HFFc6 (cell line): ENCODE measurements around the gene LTBP2. TPM values are rescaled to one million over a fixed set of nuclear protein-coding genes. Genes with fewer than 3 reads are reported as not detected.

ENCODE experiments used
- DNase-seq: peaks from one replicate; pipeline ENCODE4 v3.0.0-alpha.2; 2018
- H3K27ac Mint-ChIP-seq: 2 replicates; pipeline ENCODE4 v1.8.0; 2020; ENCODE audit warnings: mild to moderate bottlenecking, mixed read lengths
- H3K27me3 Mint-ChIP-seq: 2 replicates; pipeline ENCODE4 v1.8.0; 2021; ENCODE audit warnings: mild to moderate bottlenecking, moderate library complexity, mixed read lengths; ENCODE audit not compliant: insufficient read depth
- H3K36me3 Mint-ChIP-seq: 2 replicates; pipeline ENCODE4 v1.8.0; 2021; ENCODE audit warnings: low read depth, mixed read lengths
- H3K4me1 Mint-ChIP-seq: 2 replicates; pipeline ENCODE4 v1.8.0; 2020; ENCODE audit warnings: low read depth, mixed read lengths
- H3K4me3 Mint-ChIP-seq: 2 replicates; pipeline ENCODE4 v1.8.0; 2020; ENCODE audit warnings: mild to moderate bottlenecking, moderate library complexity, mixed read lengths
- H3K9me3 Mint-ChIP-seq: 2 replicates; pipeline ENCODE4 v1.8.0; 2020; ENCODE audit warnings: mild to moderate bottlenecking, mixed read lengths
- total RNA-seq, 6 experiments: library from RNA; stranded (reverse); fragmentation: NEBNext Ultra II Directional; extraction: Animal tissue kit (Norgen Biotek cat#: 25700); gene quantifications; 2 replicates in 1 of 6; 3 replicates in 5 of 6; pipeline ENCODE4 v1.2.3, GENCODE V29; 2021
- TF ChIP-seq, protein P1 (sequence below): fragments of 200-600 bp; sonication (generic); IDR thresholded peaks from 2 replicates; pipeline ENCODE4 v1.5.0; 2021; ENCODE audit warnings: antibody characterized with exemption, mild to moderate bottlenecking

Gene LTBP2
- total RNA-seq, 6 experiments from 2014 or later = 109 to 165 (median 120) TPM

GRCh38 chr14:74647061-74647677, 35.1 kb upstream of the LTBP2 start:
- Mint-ChIP-seq H3K4me3 (no peak overlapping the region), H3K9me3 (no peaks in the 10 kb centered on the region), H3K4me1 (peaks cover 69% of the 10 kb centered on the region), H3K27ac (peak overlapping the region; percentile 66; the same call in 1 of the 2 replicates), H3K27me3 (peaks cover 2% of the 10 kb centered on the region), H3K36me3 (peaks cover 6% of the 10 kb centered on the region; the same call in 1 of the 2 replicates)
- DNase-seq = no peak
- TF ChIP-seq, protein P1, sequence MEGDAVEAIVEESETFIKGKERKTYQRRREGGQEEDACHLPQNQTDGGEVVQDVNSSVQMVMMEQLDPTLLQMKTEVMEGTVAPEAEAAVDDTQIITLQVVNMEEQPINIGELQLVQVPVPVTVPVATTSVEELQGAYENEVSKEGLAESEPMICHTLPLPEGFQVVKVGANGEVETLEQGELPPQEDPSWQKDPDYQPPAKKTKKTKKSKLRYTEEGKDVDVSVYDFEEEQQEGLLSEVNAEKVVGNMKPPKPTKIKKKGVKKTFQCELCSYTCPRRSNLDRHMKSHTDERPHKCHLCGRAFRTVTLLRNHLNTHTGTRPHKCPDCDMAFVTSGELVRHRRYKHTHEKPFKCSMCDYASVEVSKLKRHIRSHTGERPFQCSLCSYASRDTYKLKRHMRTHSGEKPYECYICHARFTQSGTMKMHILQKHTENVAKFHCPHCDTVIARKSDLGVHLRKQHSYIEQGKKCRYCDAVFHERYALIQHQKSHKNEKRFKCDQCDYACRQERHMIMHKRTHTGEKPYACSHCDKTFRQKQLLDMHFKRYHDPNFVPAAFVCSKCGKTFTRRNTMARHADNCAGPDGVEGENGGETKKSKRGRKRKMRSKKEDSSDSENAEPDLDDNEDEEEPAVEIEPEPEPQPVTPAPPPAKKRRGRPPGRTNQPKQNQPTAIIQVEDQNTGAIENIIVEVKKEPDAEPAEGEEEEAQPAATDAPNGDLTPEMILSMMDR = no peak

- Mint-ChIP-seq H3K4me1 (peaks cover 57% of the 10 kb centered on the region), H3K27ac (peak overlapping the region; percentile 10; the same call in 1 of the 2 replicates), H3K27me3 (peaks cover 2% of the 10 kb centered on the region), H3K36me3 (no peaks in the 10 kb centered on the region), H3K9me3 (no peaks in the 10 kb centered on the region), H3K4me3 (no peak overlapping the region)
- TF ChIP-seq, protein P1 = no peak
- DNase-seq = no peak
Observed at GRCh38 chr14:74645756-74646470, 33.9 kb upstream of the LTBP2 start.

- H3K27me3 Mint-ChIP-seq = peaks cover 5% of the 10 kb centered on the region
- no peaks in the 10 kb centered on the region for H3K9me3 Mint-ChIP-seq
- H3K4me3 Mint-ChIP-seq = no peak overlapping the region
- TF ChIP-seq, protein P1 = no peak
- peaks cover 50% of the 10 kb centered on the region for H3K4me1 Mint-ChIP-seq
- no peaks in the 10 kb centered on the region for H3K36me3 Mint-ChIP-seq
- DNase-seq = no peak
- H3K27ac Mint-ChIP-seq = no peak overlapping the region
Observed at GRCh38 chr14:74645244-74645643, 33.2 kb upstream of the LTBP2 start.

DNA sequence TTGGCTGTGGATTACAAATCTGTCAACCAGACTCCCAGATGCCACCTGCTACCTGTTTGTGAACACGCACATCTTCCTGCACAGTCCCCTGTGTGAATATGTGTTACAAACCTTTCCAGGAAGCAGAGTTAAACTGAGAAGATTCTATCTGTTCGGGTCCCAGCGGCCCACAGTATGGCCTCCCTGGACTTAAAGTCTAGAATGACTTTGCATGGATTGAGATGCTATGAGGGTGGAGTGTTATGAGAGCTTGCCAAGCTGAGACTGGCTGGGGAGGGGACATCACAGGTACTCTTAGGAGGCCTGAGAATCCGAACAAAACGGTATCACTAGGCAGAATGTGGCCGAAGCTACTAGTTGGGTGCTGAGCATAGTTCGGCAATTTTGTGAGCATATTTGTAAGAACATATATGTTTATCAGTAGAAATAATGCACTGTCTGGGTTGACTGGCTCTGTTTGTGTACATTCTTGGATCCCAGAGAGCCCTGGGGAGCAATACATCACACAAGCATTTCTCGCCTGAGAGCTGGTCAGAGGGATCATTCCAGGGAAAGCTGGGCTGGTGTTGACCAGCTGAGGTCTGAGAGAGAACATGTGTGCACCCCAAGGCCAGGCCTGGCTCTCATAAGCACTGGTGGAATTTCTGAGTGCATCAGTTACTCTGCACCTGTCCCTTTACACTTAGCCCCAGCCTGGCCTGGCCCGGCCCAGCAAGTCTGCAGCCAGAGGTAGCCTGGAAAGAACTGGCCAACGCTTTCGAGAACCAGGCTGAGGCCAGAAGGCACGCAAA, 29.8 kb upstream of the LTBP2 start:
- DNase-seq = no peak
- Mint-ChIP-seq H3K4me1 (peaks cover 19% of the 10 kb centered on the region), H3K27ac (no peak overlapping the region), H3K9me3 (no peaks in the 10 kb centered on the region), H3K27me3 (peaks cover 5% of the 10 kb centered on the region; the same call in 1 of the 2 replicates), H3K4me3 (no peak overlapping the region), H3K36me3 (no peaks in the 10 kb centered on the region)
- TF ChIP-seq, protein P1 = no peak

DNA sequence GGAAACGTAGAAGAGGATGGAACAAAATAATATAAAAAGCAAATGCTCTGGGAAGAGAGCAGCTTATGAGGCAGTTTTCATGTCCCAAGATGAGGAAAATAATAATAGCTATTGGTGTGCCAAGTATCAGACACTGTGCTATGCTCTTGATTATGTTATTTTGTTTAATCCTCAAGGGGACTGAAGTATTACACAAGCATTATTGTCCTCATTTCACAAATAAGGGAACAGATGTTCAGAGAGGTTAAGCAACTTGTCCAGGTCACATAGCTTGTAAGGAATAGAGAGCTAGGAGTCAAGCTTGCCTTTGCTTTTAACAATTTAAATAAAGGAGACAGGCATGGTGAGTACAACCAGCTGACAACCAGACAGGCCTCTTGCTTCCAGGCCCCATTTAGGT, 26.9 kb upstream of the LTBP2 start:
- H3K27ac Mint-ChIP-seq = no peak overlapping the region
- H3K4me3 Mint-ChIP-seq = no peak overlapping the region
- TF ChIP-seq, protein P1 = no peak
- H3K4me1 Mint-ChIP-seq = peaks cover 25% of the 10 kb centered on the region
- DNase-seq = no peak
- no peaks in the 10 kb centered on the region for H3K36me3 Mint-ChIP-seq
- peaks cover 6% of the 10 kb centered on the region; the same call in 1 of the 2 replicates for H3K27me3 Mint-ChIP-seq
- H3K9me3 Mint-ChIP-seq = no peaks in the 10 kb centered on the region
